ENCODE data around the gene NLRP13. TPM values are rescaled to one million over a fixed set of nuclear protein-coding genes. Genes with fewer than 3 reads are reported as not detected.

NLRP13 gene
- total and polyA plus RNA-seq, 9 donors: 0.27 to 0.65 TPM; not detected in 7

Other genes with a start within 250 kb of the NLRP13 start
- gene NLRP9, start 193.9 kb downstream of the NLRP13 start, total RNA-seq: not detected
- under 1 TPM; 0.17 to 0.80 TPM for gene NLRP9, start 193.9 kb downstream of the NLRP13 start, polyA plus RNA-seq
- gene RFPL4A, start 173.2 kb downstream of the NLRP13 start, total RNA-seq: not detected
- gene RFPL4A, start 173.2 kb downstream of the NLRP13 start, polyA plus RNA-seq: not detected
- gene RFPL4AL1, start 163.2 kb downstream of the NLRP13 start, total RNA-seq: under 1 TPM in 1 of 7 donors, not detected in 6; 0.54 TPM
- not detected for gene RFPL4AL1, start 163.2 kb downstream of the NLRP13 start, polyA plus RNA-seq
- under 1 TPM in 6 of 7 donors, not detected in 1; 0.08 to 0.62 (median 0.42) TPM for gene NLRP11, start 100.3 kb downstream of the NLRP13 start, total RNA-seq
- under 1 TPM; 0.13 to 0.51 TPM for gene NLRP11, start 100.3 kb downstream of the NLRP13 start, polyA plus RNA-seq
- not detected for gene NLRP4, start 95.8 kb downstream of the NLRP13 start, total RNA-seq
- gene NLRP4, start 95.8 kb downstream of the NLRP13 start, polyA plus RNA-seq: 1 to 10 TPM in 1 of 2 donors, under 1 TPM in 1; 0.37 to 1.5 TPM
- not detected for gene NLRP8, start 15.5 kb upstream of the NLRP13 start, total RNA-seq
- gene NLRP8, start 15.5 kb upstream of the NLRP13 start, polyA plus RNA-seq: under 1 TPM in 1 of 2 donors, not detected in 1; 0.02 TPM
- under 1 TPM in 1 of 7 donors, not detected in 6; 0.52 TPM for gene NLRP5, start 54.4 kb upstream of the NLRP13 start, total RNA-seq
- gene NLRP5, start 54.4 kb upstream of the NLRP13 start, polyA plus RNA-seq: 1 to 10 TPM in 1 of 2 donors, under 1 TPM in 1; 0.17 to 2.7 TPM
- gene ZNF787, start 189.0 kb upstream of the NLRP13 start, total RNA-seq: 10 to 100 TPM; 10.4 to 36.8 (median 27.5) TPM
- gene ZNF787, start 189.0 kb upstream of the NLRP13 start, polyA plus RNA-seq: 10 to 100 TPM in 1 of 2 donors, 1 to 10 TPM in 1; 3.0 to 20.4 TPM
- gene ZNF444, start 209.0 kb upstream of the NLRP13 start, total RNA-seq: 10 to 100 TPM; 27.4 to 48.2 (median 38.2) TPM
- 10 to 100 TPM in 1 of 2 donors, 1 to 10 TPM in 1; 7.3 to 25.5 TPM for gene ZNF444, start 209.0 kb upstream of the NLRP13 start, polyA plus RNA-seq
- not detected for gene GALP, start 243.7 kb upstream of the NLRP13 start, total RNA-seq
- not detected for gene GALP, start 243.7 kb upstream of the NLRP13 start, polyA plus RNA-seq